Esophagus squamous epithelium (tissue), 4 donors: ENCODE data around the gene MON1A.
A peak's percentile ranks its signal among the peaks of the same experiment; 100 is the strongest.

ENCODE experiments used
- CTCF ChIP-seq, 6 experiments: fragments of 450-650 bp in 4 of 6; fragments of 200-600 bp in 2 of 6; sonication (generic) in 2 of 6; IDR thresholded peaks; one replicate each; pipeline ENCODE4 v1.5.1; 2016 to 2019; ENCODE audit warnings: antibody characterized with exemption in 6 of 6, mild to moderate bottlenecking in 4 of 6, moderate library complexity in 4 of 6
- POLR2A ChIP-seq, 4 donors: fragments of 450-650 bp; IDR thresholded peaks; one replicate each; pipeline ENCODE4 v1.6.1; 2017; ENCODE audit warnings: antibody characterized with exemption in 4 of 4, mild to moderate bottlenecking in 4 of 4, moderate library complexity in 3 of 4

- peak in 3 of 6 experiments; percentile 8 to 24 (median 15) for TF ChIP-seq CTCF (IDR thresholded peaks at IDR 0.05)
- peak in 3 of 4 donors; percentile 55 to 79 (median 65) for TF ChIP-seq POLR2A (IDR thresholded peaks at IDR 0.05)
Measured at GRCh38 chr3:49903451-49904424, 25.9 kb downstream of the MON1A start, which contains the start of gene MST1R.
